GM21367 (cell line): ENCODE data around the gene INPP5D.
"Not testable (repeated sequence)": the region's sequence is repeated elsewhere in the genome, so short reads cannot be mapped to it uniquely, and the experiment has no call there.

Experiments
- ATAC-seq: cut with Tn5 transposase; IDR thresholded peaks from one replicate; pipeline ENCODE4 v1.9.1; 2021; ENCODE audit not compliant: unreplicated experiment

The INPP5D gene

GRCh38 chr2:233052517-233052916, 7.6 kb upstream of the INPP5D start:
- ATAC-seq, result not testable (repeated sequence)

- no peak for ATAC-seq
These were observed 6.0 kb upstream of the INPP5D start for GRCh38 chr2:233053928-233054784.

GRCh38 chr2:233055362-233055761, 4.8 kb upstream of the INPP5D start:
- no peak for ATAC-seq

GRCh38 chr2:233056961-233057605, 3.1 kb upstream of the INPP5D start:
- no peak for ATAC-seq

GRCh38 chr2:233058717-233059546, 1.2 kb upstream of the INPP5D start:
- no peak for ATAC-seq

GRCh38 chr2:233059547-233059796, 670 bp upstream of the INPP5D start:
- no peak for ATAC-seq

- no peak for ATAC-seq
These were observed 398 bp downstream of the INPP5D start for GRCh38 chr2:233060501-233060979.

- ATAC-seq, result no peak
These were observed 943 bp downstream of the INPP5D start for GRCh38 chr2:233060980-233061590.

- no peak for ATAC-seq
These were observed 1.7 kb downstream of the INPP5D start for GRCh38 chr2:233061591-233062450.

- no peak for ATAC-seq
These were observed 2.3 kb downstream of the INPP5D start for GRCh38 chr2:233062451-233062850.

GRCh38 chr2:233062946-233063268, 2.8 kb downstream of the INPP5D start:
- ATAC-seq, result no peak

GRCh38 chr2:233063269-233063975, 3.3 kb downstream of the INPP5D start:
- peak; percentile 42 for ATAC-seq

GRCh38 chr2:233063976-233064411, 3.9 kb downstream of the INPP5D start:
- ATAC-seq, result no peak

GRCh38 chr2:233064530-233065199, 4.5 kb downstream of the INPP5D start:
- ATAC-seq, result no peak

GRCh38 chr2:233065200-233065589, 5.1 kb downstream of the INPP5D start:
- not testable (repeated sequence) for ATAC-seq

GRCh38 chr2:233065954-233066470, 5.9 kb downstream of the INPP5D start:
- ATAC-seq, result no peak

GRCh38 chr2:233068762-233069418, 8.7 kb downstream of the INPP5D start:
- ATAC-seq, result no peak

GRCh38 chr2:233072838-233073237, 12.7 kb downstream of the INPP5D start:
- no peak for ATAC-seq
